GM06990 (cell line): ENCODE data around the gene UNC45A.
A peak's percentile ranks its signal among the peaks of the same experiment; 100 is the strongest.

ENCODE experiments used
- DNase-seq: peaks from one replicate; pipeline ENCODE4 v3.0.0-alpha.2; 2011; ENCODE audit not compliant: insufficient read length; ENCODE audit errors: extremely low read depth
- H3K27me3 ChIP-seq: replicated peaks from 2 replicates; pipeline ENCODE4 v1.6.0; 2011; ENCODE audit warnings: low read length; ENCODE audit not compliant: control insufficient read depth, insufficient read depth
- H3K36me3 ChIP-seq: 2 replicates; pipeline ENCODE4 v1.5.1; 2011; ENCODE audit warnings: low read length; ENCODE audit not compliant: control insufficient read depth, insufficient read depth
- H3K4me3 ChIP-seq: replicated peaks from 2 replicates; pipeline ENCODE4 v1.5.1; 2011; ENCODE audit warnings: low read depth, mild to moderate bottlenecking, control low read depth, low read length
- TF ChIP-seq, protein P1 (sequence below): IDR thresholded peaks from 2 replicates; pipeline ENCODE4 v1.5.1; 2011; ENCODE audit warnings: low read length, control low read depth, mild to moderate bottlenecking, inconsistent platforms; ENCODE audit not compliant: insufficient read depth, poor library complexity, severe bottlenecking

The UNC45A gene

GRCh38 chr15:90931575-90931827 lies 3.6 kb upstream of the UNC45A start:
- TF ChIP-seq, protein P1, sequence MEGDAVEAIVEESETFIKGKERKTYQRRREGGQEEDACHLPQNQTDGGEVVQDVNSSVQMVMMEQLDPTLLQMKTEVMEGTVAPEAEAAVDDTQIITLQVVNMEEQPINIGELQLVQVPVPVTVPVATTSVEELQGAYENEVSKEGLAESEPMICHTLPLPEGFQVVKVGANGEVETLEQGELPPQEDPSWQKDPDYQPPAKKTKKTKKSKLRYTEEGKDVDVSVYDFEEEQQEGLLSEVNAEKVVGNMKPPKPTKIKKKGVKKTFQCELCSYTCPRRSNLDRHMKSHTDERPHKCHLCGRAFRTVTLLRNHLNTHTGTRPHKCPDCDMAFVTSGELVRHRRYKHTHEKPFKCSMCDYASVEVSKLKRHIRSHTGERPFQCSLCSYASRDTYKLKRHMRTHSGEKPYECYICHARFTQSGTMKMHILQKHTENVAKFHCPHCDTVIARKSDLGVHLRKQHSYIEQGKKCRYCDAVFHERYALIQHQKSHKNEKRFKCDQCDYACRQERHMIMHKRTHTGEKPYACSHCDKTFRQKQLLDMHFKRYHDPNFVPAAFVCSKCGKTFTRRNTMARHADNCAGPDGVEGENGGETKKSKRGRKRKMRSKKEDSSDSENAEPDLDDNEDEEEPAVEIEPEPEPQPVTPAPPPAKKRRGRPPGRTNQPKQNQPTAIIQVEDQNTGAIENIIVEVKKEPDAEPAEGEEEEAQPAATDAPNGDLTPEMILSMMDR, result no peak
- Histone ChIP-seq H3K4me3 (peak overlapping the region; percentile 82), H3K27me3 (no peaks in the 10 kb centered on the region), H3K36me3 (no peaks in the 10 kb centered on the region)
- no peak for DNase-seq

- TF ChIP-seq, protein P1, result peak; percentile 94
- Histone ChIP-seq H3K27me3 (no peaks in the 10 kb centered on the region), H3K36me3 (no peaks in the 10 kb centered on the region; the same call in 1 of the 2 replicates), H3K4me3 (peak within 1 kb of the TSS; percentile 82)
- peak; percentile 92 for DNase-seq
Observed at GRCh38 chr15:90931828-90932659, 3.0 kb upstream of the UNC45A start, which contains the start of gene HDDC3. HDDC3 (minus strand) TSS chr15:90932549; CDS start chr15:90932540, 9 bp downstream.

- no peaks in the 10 kb centered on the region for H3K27me3 ChIP-seq
- TF ChIP-seq, protein P1, result no peak
- no peak for DNase-seq
- no peak overlapping the region; the same call in 1 of the 2 replicates for H3K4me3 ChIP-seq
- no peaks in the 10 kb centered on the region; the same call in 1 of the 2 replicates for H3K36me3 ChIP-seq
Observed at GRCh38 chr15:90932660-90932991, 2.5 kb upstream of the UNC45A start.

GRCh38 chr15:90933301-90933700 lies 1.8 kb upstream of the UNC45A start:
- H3K27me3 ChIP-seq, result no peaks in the 10 kb centered on the region
- H3K36me3 ChIP-seq, result no peaks in the 10 kb centered on the region; the same call in 1 of the 2 replicates
- no peak overlapping the region for H3K4me3 ChIP-seq
- no peak for DNase-seq
- TF ChIP-seq, protein P1, result no peak

DNA sequence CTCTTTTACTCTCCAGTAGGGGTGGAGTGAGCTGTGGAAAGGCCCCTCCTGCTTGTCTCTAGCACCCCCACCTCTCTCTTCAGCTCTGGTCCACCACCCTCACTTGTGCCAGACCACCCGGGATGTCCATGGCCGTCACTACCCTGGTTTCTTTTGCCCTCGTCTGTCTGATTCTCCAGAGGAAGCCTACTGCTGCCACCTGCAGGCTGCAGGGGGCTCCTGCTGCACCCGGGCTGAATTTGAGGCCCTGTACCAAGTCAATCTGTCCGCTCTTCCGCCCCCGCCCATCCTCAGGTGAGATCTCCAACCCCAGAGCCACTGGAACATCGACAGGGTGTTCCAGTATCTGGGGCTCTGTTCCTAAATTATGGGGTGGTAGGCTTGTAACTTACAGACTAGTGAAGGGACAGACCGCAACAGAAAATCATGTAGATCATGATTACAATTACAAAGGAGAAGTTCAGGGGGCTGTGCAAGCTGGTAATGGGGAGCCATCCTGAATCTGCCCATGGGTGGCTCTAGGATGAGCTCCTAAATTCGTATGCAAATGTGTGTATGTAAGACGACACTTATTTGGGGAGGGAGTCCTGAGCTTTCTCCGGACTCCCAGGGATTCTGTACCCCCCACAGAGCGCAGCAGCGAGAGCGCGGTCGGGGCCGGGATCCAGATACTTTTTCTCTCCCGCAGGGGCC lies 683 bp upstream of the UNC45A start:
- peak; percentile 78 for DNase-seq
- H3K36me3 ChIP-seq, result peaks cover 3% of the 10 kb centered on the region
- H3K27me3 ChIP-seq, result no peaks in the 10 kb centered on the region
- peak overlapping the region; percentile 86 for H3K4me3 ChIP-seq
- TF ChIP-seq, protein P1, result peak; percentile 99
